Measurements from ENCODE around the gene CFAP97D1.
A peak's percentile ranks its signal among the peaks of the same experiment; 100 is the strongest.

DNA sequence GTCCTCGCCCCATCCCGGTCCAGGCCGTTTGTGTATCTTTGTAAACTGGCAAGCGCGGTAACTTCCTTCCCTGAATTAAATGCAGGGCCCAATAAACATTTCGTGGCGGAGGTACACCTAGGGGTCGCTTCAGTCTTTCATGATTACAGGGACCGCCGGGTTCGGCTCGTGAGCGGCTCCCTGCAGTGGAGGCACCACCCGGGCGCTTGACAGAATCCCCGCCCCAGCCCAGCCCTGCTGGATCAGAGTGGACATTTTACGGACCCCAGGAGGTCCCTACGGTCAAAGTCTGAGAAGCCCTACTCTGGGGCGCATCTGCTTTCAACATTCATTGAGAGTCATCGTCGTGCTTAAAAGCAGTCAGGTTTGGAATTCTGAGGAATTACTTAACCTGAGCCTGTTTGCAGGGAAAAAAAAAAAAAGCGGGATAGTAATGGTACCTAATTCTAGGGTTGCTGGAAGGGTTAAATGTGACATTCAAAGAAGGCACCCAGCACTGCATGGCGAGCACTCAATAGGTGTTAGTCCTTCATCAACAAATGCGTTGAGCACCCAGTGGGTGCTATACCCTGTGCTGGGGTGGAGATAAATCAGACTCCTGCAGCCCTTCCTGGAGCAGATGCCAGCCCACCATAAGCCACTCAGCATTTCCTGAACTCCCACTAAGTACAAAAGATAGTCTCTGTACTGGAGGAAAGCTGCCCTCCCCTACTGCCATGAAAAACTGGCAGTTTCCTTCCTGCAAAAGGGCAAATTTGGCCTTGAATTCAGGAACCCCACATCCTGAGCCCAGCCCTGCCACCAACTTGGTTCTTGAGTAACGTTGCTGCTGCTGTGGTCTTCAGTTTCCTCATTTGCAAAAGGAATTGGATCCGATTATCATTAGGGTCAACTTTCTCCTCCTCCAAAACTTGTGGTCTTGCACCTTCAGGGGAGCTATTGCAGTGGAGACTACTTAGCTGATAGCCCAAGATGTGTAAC is 800 bp upstream of the CFAP97D1 start:
- TF ChIP-seq, protein P1, sequence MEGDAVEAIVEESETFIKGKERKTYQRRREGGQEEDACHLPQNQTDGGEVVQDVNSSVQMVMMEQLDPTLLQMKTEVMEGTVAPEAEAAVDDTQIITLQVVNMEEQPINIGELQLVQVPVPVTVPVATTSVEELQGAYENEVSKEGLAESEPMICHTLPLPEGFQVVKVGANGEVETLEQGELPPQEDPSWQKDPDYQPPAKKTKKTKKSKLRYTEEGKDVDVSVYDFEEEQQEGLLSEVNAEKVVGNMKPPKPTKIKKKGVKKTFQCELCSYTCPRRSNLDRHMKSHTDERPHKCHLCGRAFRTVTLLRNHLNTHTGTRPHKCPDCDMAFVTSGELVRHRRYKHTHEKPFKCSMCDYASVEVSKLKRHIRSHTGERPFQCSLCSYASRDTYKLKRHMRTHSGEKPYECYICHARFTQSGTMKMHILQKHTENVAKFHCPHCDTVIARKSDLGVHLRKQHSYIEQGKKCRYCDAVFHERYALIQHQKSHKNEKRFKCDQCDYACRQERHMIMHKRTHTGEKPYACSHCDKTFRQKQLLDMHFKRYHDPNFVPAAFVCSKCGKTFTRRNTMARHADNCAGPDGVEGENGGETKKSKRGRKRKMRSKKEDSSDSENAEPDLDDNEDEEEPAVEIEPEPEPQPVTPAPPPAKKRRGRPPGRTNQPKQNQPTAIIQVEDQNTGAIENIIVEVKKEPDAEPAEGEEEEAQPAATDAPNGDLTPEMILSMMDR (IDR thresholded peaks at IDR 0.05) = peak in 2 of 4 experiments; percentile 22 to 42
- no peak for TF ChIP-seq POLR2A (IDR thresholded peaks at IDR 0.05)

Data from gastroesophageal sphincter (tissue), 3 donors.